Tibial nerve (tissue), 4 donors: ENCODE data around the gene COL4A2. TPM values are rescaled to one million over a fixed set of nuclear protein-coding genes. Genes with fewer than 3 reads are reported as not detected.

Experiments used
- DNase-seq, 2 donors: peaks; one replicate each; pipeline ENCODE4 v3.0.0-alpha.2; 2019; ENCODE audit warnings: low spot score in 2 of 2
- H3K27ac ChIP-seq, 4 donors: fragments of 200-600 bp; sonication (generic) in 3 of 4; one replicate each; pipeline ENCODE4 v1.5.1; 2017 to 2019; ENCODE audit warnings: mild to moderate bottlenecking in 1 of 4
- H3K27me3 ChIP-seq, 2 donors: fragments of 200-600 bp; sonication (generic) in 1 of 2; one replicate each; pipeline versions ENCODE4 v1.5.1 to v1.6.0; 2017 to 2019
- H3K36me3 ChIP-seq, 3 donors: fragments of 200-600 bp; sonication (generic); one replicate each; pipeline ENCODE4 v1.5.1; 2018 to 2019
- H3K4me1 ChIP-seq, 4 donors: fragments of 200-600 bp; sonication (generic) in 3 of 4; one replicate each; pipeline ENCODE4 v1.5.1; 2017 to 2019
- H3K4me3 ChIP-seq, 4 donors: fragments of 200-600 bp; sonication (generic) in 3 of 4; one replicate each; pipeline ENCODE4 v1.5.1; 2017 to 2019; ENCODE audit warnings: mild to moderate bottlenecking in 1 of 4, moderate library complexity in 1 of 4
- H3K9me3 ChIP-seq, 4 donors: fragments of 200-600 bp; sonication (generic) in 3 of 4; one replicate each; pipeline ENCODE4 v1.5.1; 2017 to 2019
- EP300 ChIP-seq, 2 donors: sonication (generic); formaldehyde crosslinking; IDR thresholded peaks; one replicate each; pipeline ENCODE4 v1.6.1; 2017; ENCODE audit warnings: antibody characterized with exemption in 2 of 2, mild to moderate bottlenecking in 1 of 2
- POLR2A ChIP-seq, 2 donors: fragments of 450-650 bp; IDR thresholded peaks; one replicate each; pipeline ENCODE4 v1.6.1; 2017; ENCODE audit warnings: antibody characterized with exemption in 2 of 2, mild to moderate bottlenecking in 2 of 2, moderate library complexity in 2 of 2
- WGBS, 2 donors: methylation state at CpG; one replicate each; pipeline ENCODE4 v1.1.5; 2018; 5-methylcytosine and 5-hydroxymethylcytosine counted together
- total RNA-seq, 4 donors: library from RNA; depleted of rRNA; stranded (reverse); fragments of >200 nt; gene quantifications; one replicate each; pipeline ENCODE4 v1.1.0, GENCODE V29; 2016
- TF ChIP-seq, protein P1 (sequence below), 5 experiments: fragments of 200-600 bp in 3 of 5; fragments of 450-650 bp in 2 of 5; sonication (generic) in 3 of 5; IDR thresholded peaks; one replicate each; pipeline ENCODE4 v1.5.1; 2016 to 2019; ENCODE audit warnings: antibody characterized with exemption in 5 of 5, mild to moderate bottlenecking in 3 of 5, moderate library complexity in 2 of 5

Gene COL4A2
- total RNA-seq, 4 donors from 2014 or later = 576 to 821 (median 658) TPM

GRCh38 chr13:110347088-110347487, 40.0 kb downstream of the COL4A2 start:
- Histone ChIP-seq H3K4me1 (peaks cover 0 to 97% (median 20%) of the 10 kb centered on the region in 4 donors), H3K4me3 (no peak overlapping the region), H3K9me3 (no peaks in the 10 kb centered on the region), H3K36me3 (no peaks in the 10 kb centered on the region), H3K27me3 (no peaks in the 10 kb centered on the region), H3K27ac (peak overlapping the region in 3 of 4 donors; percentile 4 to 50 (median 45))
- 57% methylated on average over 3 of the region's 3 CpGs for WGBS, 2 donors
- TF ChIP-seq POLR2A (IDR thresholded peaks at IDR 0.05) = no peak
- DNase-seq = no peak

DNA sequence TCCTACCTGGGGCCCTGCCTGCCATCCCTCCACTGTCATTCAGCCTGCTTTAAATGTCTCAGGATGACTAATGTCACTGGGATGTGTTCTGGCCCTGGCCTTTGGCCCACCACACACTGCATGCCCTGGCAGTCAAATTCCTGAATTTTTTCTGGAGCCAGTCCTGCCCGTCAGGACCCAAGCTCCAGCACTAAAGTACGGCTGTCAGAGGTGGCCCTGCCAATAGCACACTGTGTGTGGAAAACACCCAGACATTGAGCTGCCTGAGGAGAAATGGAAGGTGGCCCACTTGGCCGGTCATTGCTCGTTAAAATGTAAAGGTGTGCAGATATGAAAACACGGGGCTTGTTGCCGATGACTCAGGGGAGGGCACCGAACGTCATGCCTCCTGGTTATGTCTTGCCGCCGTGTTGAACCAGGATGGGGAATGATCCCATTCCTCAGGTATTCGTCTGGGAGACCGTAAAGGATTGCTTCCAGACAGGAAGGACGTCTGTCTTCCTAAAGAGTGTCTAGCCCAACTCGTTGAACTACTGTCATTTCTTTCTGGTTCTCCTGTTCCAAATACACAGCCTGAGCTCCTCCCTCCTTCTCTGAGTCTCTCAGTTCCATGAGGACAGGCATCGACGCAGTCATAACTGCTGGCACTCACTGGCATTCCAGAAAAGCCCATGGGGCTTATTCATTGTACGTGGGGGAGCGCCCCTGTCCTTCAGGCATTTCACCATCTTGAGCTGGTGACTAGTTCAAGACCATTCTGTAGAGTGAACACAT, 40.6 kb downstream of the COL4A2 start:
- Histone ChIP-seq H3K36me3 (no peaks in the 10 kb centered on the region), H3K27me3 (no peaks in the 10 kb centered on the region), H3K4me3 (no peak overlapping the region), H3K27ac (peak overlapping the region in 3 of 4 donors; percentile 4 to 50 (median 45)), H3K9me3 (no peaks in the 10 kb centered on the region), H3K4me1 (peaks cover 0 to 97% (median 20%) of the 10 kb centered on the region in 4 donors)
- WGBS, 2 donors = 56 to 64% methylated on average over 18 of the region's 18 CpGs
- no peak for DNase-seq
- peak in 1 of 2 donors; percentile 61 for TF ChIP-seq EP300 (IDR thresholded peaks at IDR 0.05)
- TF ChIP-seq POLR2A (IDR thresholded peaks at IDR 0.05) = no peak

DNA sequence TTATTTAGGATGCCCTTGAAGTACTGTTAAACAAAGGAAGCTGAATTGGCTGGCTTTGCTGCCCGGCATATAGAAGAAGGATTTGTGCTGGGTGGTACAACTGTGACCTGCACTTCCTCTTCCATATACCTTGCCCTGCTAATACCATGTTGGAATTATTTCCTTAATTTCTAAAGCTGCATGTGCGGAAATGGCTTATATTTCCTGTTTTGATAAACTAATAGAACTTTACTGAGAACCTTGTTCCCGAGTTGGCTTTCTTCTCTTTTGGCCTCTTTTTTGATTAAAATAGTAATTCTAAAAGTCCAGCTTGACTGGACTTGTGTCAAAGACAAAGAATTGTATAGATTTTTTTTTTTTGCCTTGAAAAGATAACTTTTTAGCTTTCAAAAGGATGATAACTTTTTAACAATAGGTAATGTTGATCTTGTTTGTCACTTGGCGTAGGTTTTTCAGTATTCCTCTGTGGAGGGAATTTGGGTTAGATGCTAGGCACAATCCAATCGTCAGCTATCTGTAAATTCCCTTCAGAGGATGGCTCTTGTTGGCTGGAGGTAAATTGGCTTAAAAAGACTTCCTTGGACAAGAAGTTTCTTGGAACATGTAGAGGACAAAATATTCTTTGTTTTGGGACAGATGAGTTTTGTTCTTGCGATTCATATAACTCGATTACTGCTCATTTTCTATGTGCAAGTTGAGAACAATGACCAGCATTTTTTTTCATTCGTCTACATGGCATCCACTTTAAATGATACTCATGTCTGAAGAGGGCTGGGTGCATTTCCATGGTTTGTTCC, 41.4 kb downstream of the COL4A2 start:
- Histone ChIP-seq H3K27ac (peak overlapping the region in 2 of 4 donors; percentile 45 to 50), H3K27me3 (no peaks in the 10 kb centered on the region), H3K36me3 (no peaks in the 10 kb centered on the region), H3K4me1 (peaks cover 0 to 97% (median 22%) of the 10 kb centered on the region in 4 donors), H3K9me3 (no peaks in the 10 kb centered on the region), H3K4me3 (no peak overlapping the region)
- WGBS, 2 donors = 38 to 46% methylated on average over 8 of the region's 8 CpGs
- DNase-seq = no peak
- no peak for TF ChIP-seq EP300 (IDR thresholded peaks at IDR 0.05)
- TF ChIP-seq POLR2A (IDR thresholded peaks at IDR 0.05) = no peak
- TF ChIP-seq, protein P1, sequence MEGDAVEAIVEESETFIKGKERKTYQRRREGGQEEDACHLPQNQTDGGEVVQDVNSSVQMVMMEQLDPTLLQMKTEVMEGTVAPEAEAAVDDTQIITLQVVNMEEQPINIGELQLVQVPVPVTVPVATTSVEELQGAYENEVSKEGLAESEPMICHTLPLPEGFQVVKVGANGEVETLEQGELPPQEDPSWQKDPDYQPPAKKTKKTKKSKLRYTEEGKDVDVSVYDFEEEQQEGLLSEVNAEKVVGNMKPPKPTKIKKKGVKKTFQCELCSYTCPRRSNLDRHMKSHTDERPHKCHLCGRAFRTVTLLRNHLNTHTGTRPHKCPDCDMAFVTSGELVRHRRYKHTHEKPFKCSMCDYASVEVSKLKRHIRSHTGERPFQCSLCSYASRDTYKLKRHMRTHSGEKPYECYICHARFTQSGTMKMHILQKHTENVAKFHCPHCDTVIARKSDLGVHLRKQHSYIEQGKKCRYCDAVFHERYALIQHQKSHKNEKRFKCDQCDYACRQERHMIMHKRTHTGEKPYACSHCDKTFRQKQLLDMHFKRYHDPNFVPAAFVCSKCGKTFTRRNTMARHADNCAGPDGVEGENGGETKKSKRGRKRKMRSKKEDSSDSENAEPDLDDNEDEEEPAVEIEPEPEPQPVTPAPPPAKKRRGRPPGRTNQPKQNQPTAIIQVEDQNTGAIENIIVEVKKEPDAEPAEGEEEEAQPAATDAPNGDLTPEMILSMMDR (IDR thresholded peaks at IDR 0.05) = no peak

- H3K4me1 ChIP-seq = peaks cover 0 to 92% (median 22%) of the 10 kb centered on the region in 4 donors
- H3K4me3 ChIP-seq = no peak overlapping the region
- peak overlapping the region in 2 of 4 donors; percentile 45 to 50 for H3K27ac ChIP-seq
- 75 to 80% methylated on average over 5 of the region's 5 CpGs for WGBS, 2 donors
- H3K27me3 ChIP-seq = no peaks in the 10 kb centered on the region
- H3K36me3 ChIP-seq = no peaks in the 10 kb centered on the region
- TF ChIP-seq EP300 (IDR thresholded peaks at IDR 0.05) (no peak), POLR2A (IDR thresholded peaks at IDR 0.05) (no peak)
- TF ChIP-seq, protein P1 (IDR thresholded peaks at IDR 0.05) = no peak
- no peaks in the 10 kb centered on the region for H3K9me3 ChIP-seq
- no peak for DNase-seq
Measured at GRCh38 chr13:110349239-110349638, 42.2 kb downstream of the COL4A2 start.

DNA sequence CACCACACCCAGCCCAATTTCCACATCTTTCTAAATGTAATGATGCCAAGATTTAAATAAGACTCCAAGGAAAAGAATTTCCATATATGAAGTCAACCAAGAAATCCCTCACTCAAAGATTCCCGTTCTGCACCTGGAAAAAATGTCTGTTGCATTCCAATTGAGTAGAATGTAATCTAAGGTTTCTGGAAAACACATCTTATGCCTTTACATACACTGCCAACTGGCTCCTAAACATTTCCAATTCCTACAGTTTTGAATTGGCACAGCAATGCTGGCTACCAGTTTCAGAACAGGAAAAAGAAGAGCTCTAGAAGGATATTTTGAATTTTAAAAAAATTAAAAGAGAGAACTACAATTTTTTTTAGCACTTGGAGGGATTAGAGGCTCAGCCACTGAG, 43.0 kb downstream of the COL4A2 start:
- Histone ChIP-seq H3K4me1 (peaks cover 0 to 90% (median 22%) of the 10 kb centered on the region in 4 donors), H3K36me3 (no peaks in the 10 kb centered on the region), H3K27me3 (no peaks in the 10 kb centered on the region), H3K9me3 (no peaks in the 10 kb centered on the region), H3K4me3 (no peak overlapping the region), H3K27ac (peak overlapping the region in 1 of 4 donors; percentile 0)
- 89 to 93% methylated on average over 1 of the region's 1 CpG for WGBS, 2 donors
- DNase-seq = no peak
- TF ChIP-seq POLR2A (IDR thresholded peaks at IDR 0.05) = no peak
- TF ChIP-seq, protein P1 (IDR thresholded peaks at IDR 0.05) = no peak
- no peak for TF ChIP-seq EP300 (IDR thresholded peaks at IDR 0.05)

- H3K27ac ChIP-seq = peak overlapping the region in 1 of 4 donors; percentile 0
- no peak overlapping the region for H3K4me3 ChIP-seq
- H3K4me1 ChIP-seq = peaks cover 0 to 86% (median 22%) of the 10 kb centered on the region in 4 donors
- no peaks in the 10 kb centered on the region for H3K36me3 ChIP-seq
- WGBS, 2 donors = 80 to 89% methylated on average over 3 of the region's 3 CpGs
- TF ChIP-seq, protein P1 (IDR thresholded peaks at IDR 0.05) = no peak
- TF ChIP-seq POLR2A (IDR thresholded peaks at IDR 0.05) = no peak
- no peak for TF ChIP-seq EP300 (IDR thresholded peaks at IDR 0.05)
- no peaks in the 10 kb centered on the region for H3K27me3 ChIP-seq
- DNase-seq = no peak
- no peaks in the 10 kb centered on the region for H3K9me3 ChIP-seq
Measured at GRCh38 chr13:110350509-110350908, 43.4 kb downstream of the COL4A2 start.
